Parathyroid adenoma (tissue), 2 donors: ENCODE measurements around the gene CAPN8.

Source experiments
- H2AFZ ChIP-seq: fragments of 300-600 bp; sonication (generic); one replicate; pipeline ENCODE4 v1.7.0; 2017; ENCODE audit warnings: antibody characterized with exemption, mild to moderate bottlenecking
- H3K27ac ChIP-seq: fragments of 300-600 bp; sonication (generic); one replicate; pipeline ENCODE4 v1.7.0; 2017
- H3K27me3 ChIP-seq: fragments of 300-600 bp; sonication (generic); one replicate; pipeline ENCODE4 v1.7.0; 2017; ENCODE audit warnings: low read length; ENCODE audit not compliant: control insufficient read depth, insufficient read depth
- H3K36me3 ChIP-seq: fragments of 300-600 bp; sonication (generic); one replicate; pipeline ENCODE4 v1.7.0; 2017; ENCODE audit warnings: low read length; ENCODE audit not compliant: control insufficient read depth, insufficient read depth
- H3K4me1 ChIP-seq: fragments of 300-600 bp; sonication (generic); one replicate; pipeline ENCODE4 v1.7.0; 2017; ENCODE audit warnings: control low read depth
- H3K4me2 ChIP-seq: fragments of 300-600 bp; sonication (generic); one replicate; pipeline ENCODE4 v1.7.0; 2017; ENCODE audit warnings: low read length
- H3K4me3 ChIP-seq: fragments of 300-600 bp; sonication (generic); one replicate; pipeline ENCODE4 v1.7.0; 2017; ENCODE audit warnings: low read depth, low read length
- H3K79me2 ChIP-seq: fragments of 300-600 bp; sonication (generic); one replicate; pipeline ENCODE4 v1.7.0; 2017; ENCODE audit warnings: control low read depth
- H3K9ac ChIP-seq: fragments of 300-600 bp; sonication (generic); one replicate; pipeline ENCODE4 v1.7.0; 2017; ENCODE audit warnings: mild to moderate bottlenecking
- H3K9me3 ChIP-seq: fragments of 300-600 bp; sonication (generic); one replicate; pipeline ENCODE4 v1.7.0; 2017; ENCODE audit warnings: low read length; ENCODE audit not compliant: control insufficient read depth
- CTCF ChIP-seq: fragments of 300-600 bp; sonication (generic); IDR thresholded peaks from one replicate; pipeline ENCODE4 v1.7.0; 2017; ENCODE audit warnings: antibody characterized with exemption, mild to moderate bottlenecking
- donor health status: primary hyperparathyroidism.

Gene CAPN8

DNA sequence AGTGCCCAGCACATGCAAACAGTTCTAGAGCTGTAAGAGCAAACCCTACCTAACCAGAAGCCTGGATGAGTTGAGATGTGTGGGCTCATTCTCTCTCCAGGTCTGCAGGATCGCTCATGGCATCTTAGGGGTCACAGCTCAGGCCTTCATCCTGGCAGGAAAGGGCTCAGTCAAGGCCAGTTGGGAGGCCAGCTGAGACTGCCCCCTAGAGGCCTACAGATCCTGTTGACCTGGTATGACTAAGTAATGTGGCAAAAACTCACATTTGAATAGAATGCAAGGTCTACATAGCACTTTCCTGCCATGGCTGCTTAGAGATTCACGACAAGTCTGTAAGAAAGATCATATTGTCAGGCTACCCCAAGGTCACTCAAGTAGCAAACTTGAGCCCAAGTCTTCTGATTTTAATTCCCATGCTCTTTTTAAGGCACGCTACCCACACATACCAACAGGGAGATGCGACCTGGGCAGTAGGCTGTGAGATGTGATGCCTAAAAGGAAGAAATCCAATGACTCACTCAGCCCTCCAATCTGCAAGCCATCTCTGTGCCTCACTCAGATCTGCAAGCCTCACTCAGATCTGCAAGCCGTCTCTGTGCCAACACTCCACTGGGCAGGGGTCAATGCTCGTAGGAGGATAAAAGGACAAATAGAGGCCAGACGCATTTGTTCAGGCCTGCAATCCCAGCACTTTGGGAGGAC lies 5.1 kb upstream of the CAPN8 start:
- Histone ChIP-seq H3K9me3 (no peaks in the 10 kb centered on the region), H3K27ac (no peak overlapping the region), H3K9ac (no peak overlapping the region), H2AFZ (no peak overlapping the region), H3K79me2 (no peaks in the 10 kb centered on the region), H3K4me3 (no peak overlapping the region), H3K4me2 (no peak overlapping the region), H3K4me1 (no peaks in the 10 kb centered on the region), H3K36me3 (no peaks in the 10 kb centered on the region), H3K27me3 (no peaks in the 10 kb centered on the region)
- TF ChIP-seq CTCF: peak; percentile 50

DNA sequence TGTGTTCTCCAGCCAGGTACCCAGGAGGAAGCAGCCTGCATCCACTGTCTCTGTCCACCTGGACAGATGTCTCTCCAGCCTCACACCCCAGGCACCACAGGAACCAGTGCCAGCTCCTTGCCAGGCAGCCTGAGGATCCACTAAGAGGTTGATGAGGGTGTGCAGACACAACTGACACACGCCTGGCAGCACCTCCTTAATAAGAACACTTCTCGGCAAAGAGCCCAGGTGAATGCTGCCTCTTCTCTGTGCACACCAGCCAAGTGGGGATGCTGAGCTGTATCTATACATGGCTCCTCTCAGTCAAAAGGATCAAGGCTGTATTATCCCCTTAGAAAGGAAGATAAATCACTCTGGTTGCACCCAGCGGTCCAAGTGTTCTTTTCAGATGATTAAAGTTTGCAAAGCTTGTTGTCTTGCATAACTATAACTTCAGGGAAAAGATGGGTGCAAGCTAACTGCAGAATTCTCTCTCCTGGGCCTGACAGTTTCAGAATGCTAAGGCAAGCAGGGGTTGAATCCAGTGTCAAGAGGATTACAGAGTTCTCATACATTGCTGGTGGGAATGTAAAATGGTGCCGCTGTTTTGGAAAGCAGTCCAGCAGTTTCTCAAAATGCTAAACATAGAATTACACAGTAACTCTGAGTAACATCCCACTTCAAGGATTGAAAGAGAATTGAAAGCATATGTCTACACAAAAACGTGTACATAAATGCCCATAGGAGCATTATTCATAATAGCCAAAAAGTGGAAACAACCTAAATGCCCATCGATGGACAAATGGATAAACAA lies 3.7 kb upstream of the CAPN8 start:
- no peak overlapping the region for H3K4me3 ChIP-seq
- no peak overlapping the region for H3K9ac ChIP-seq
- no peak for TF ChIP-seq CTCF
- H2AFZ ChIP-seq: no peak overlapping the region
- H3K36me3 ChIP-seq: no peaks in the 10 kb centered on the region
- no peak overlapping the region for H3K27ac ChIP-seq
- H3K4me1 ChIP-seq: no peaks in the 10 kb centered on the region
- no peaks in the 10 kb centered on the region for H3K79me2 ChIP-seq
- no peaks in the 10 kb centered on the region for H3K27me3 ChIP-seq
- no peak overlapping the region for H3K4me2 ChIP-seq
- H3K9me3 ChIP-seq: no peaks in the 10 kb centered on the region

DNA sequence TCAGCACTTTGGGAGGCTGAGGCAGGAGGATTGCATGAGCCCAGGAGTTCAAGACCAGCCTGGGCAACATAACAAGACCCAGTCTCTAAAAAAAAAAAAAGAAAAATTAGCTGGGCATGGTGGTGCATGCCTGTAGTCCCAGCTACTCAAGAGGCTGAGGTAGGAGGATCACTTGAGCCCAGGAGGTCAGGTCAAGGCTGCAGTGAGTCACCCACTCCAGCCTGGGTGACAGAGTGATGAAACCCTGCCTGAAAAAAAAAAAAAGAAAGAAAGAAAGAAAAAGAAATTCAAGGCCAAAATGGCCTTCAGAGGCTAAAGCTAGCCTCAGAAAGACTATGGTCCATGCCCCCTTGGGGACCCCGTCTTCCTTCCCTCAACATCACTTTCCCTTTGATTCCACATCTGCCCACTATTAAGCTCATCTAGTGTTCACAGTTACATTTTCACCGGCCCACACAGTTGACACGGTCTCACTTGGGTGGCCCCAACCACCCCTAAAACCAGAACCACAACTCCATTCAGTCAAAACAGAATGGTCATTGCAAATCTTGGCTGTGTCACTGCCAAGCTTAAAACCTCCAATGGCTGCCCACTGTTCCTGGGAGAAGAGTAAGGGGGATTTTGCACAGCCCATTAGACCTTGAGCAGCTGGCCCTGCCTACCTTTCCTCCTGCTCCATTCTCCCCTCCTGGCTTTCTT lies 2.1 kb upstream of the CAPN8 start:
- H2AFZ ChIP-seq: no peak overlapping the region
- H3K4me2 ChIP-seq: no peak overlapping the region
- no peak for TF ChIP-seq CTCF
- H3K27ac ChIP-seq: no peak overlapping the region
- H3K36me3 ChIP-seq: no peaks in the 10 kb centered on the region
- H3K4me3 ChIP-seq: no peak overlapping the region
- no peaks in the 10 kb centered on the region for H3K79me2 ChIP-seq
- no peaks in the 10 kb centered on the region for H3K4me1 ChIP-seq
- no peaks in the 10 kb centered on the region for H3K9me3 ChIP-seq
- no peaks in the 10 kb centered on the region for H3K27me3 ChIP-seq
- H3K9ac ChIP-seq: no peak overlapping the region

- H3K27ac ChIP-seq: no peak overlapping the region
Observed at GRCh38 chr1:223664106-223664505, 1.4 kb downstream of the CAPN8 start.

More at GRCh38 chr1:223664106-223664505, 1.4 kb downstream of the CAPN8 start:
- Histone ChIP-seq H3K79me2 (no peaks in the 10 kb centered on the region), H3K36me3 (no peaks in the 10 kb centered on the region), H3K9me3 (no peaks in the 10 kb centered on the region), H3K4me1 (no peaks in the 10 kb centered on the region), H2AFZ (no peak overlapping the region), H3K27me3 (no peaks in the 10 kb centered on the region), H3K4me3 (no peak overlapping the region), H3K9ac (no peak overlapping the region), H3K4me2 (no peak overlapping the region)
- TF ChIP-seq CTCF: no peak
